ENCODE data around the gene IFNGR2.

- TF ChIP-seq SRY (CRISPR knock-in tag; IDR thresholded peaks at IDR 0.05) (no peak), ZNF644 (CRISPR knock-in tag; IDR thresholded peaks at IDR 0.05; ENCODE audit: low read depth) (no peak), ZSCAN5A (CRISPR knock-in tag; IDR thresholded peaks at IDR 0.05; ENCODE audit: borderline replicate concordance) (no peak), RFXAP (CRISPR knock-in tag; IDR thresholded peaks at IDR 0.05; ENCODE audit: borderline replicate concordance) (no peak), ZNF577 (CRISPR knock-in tag; IDR thresholded peaks at IDR 0.05; ENCODE audit: borderline replicate concordance, low read depth) (no peak), ZFP36 (IDR thresholded peaks at IDR 0.05; ENCODE audit: borderline replicate concordance, low read depth, low read length, partially characterized antibody) (no peak), MAF1 (CRISPR knock-in tag; IDR thresholded peaks at IDR 0.05; ENCODE audit: borderline replicate concordance) (no peak), CTCF (CRISPR knock-in tag; IDR thresholded peaks at IDR 0.05) (no peak), CEBPB (IDR thresholded peaks at IDR 0.05; ENCODE audit: borderline replicate concordance, low read depth, low read length) (no peak), ZBTB40 (IDR thresholded peaks at IDR 0.05) (no peak), ZBTB40 (CRISPR knock-in tag; IDR thresholded peaks at IDR 0.05) (no peak)
Measured at GRCh38 chr21:33443194-33443593, 40.0 kb downstream of the IFNGR2 start.

Data from HepG2 (cell line).